HG03159 (cell line): Measurements from ENCODE around the gene OPRPN.

Source experiments
- ATAC-seq: cut with Tn5 transposase; IDR thresholded peaks from one replicate; pipeline ENCODE4 v1.9.1; 2021; ENCODE audit warnings: mild to moderate bottlenecking, moderate library complexity; ENCODE audit not compliant: unreplicated experiment

Gene OPRPN, protein sequence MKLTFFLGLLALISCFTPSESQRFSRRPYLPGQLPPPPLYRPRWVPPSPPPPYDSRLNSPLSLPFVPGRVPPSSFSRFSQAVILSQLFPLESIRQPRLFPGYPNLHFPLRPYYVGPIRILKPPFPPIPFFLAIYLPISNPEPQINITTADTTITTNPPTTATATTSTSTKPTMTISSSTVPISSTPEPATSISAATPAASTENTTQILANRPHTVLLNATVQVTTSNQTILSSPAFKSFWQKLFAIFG

GRCh38 chr4:70397580-70397979, at the start of gene OPRPN:
OPRPN (plus strand) TSS chr4:70397940; CDS start chr4:70399286, 1,346 bp downstream.
- no peak for ATAC-seq

GRCh38 chr4:70356185-70356584, 41.6 kb upstream of the OPRPN start:
- ATAC-seq: no peak

- ATAC-seq: no peak
Measured at GRCh38 chr4:70359115-70359661, 38.6 kb upstream of the OPRPN start.

GRCh38 chr4:70360460-70360859, 37.3 kb upstream of the OPRPN start, which contains the start of gene SMR3A:
SMR3A (plus strand) TSS chr4:70360760; CDS start chr4:70362116, 1,356 bp downstream.
- no peak for ATAC-seq

DNA sequence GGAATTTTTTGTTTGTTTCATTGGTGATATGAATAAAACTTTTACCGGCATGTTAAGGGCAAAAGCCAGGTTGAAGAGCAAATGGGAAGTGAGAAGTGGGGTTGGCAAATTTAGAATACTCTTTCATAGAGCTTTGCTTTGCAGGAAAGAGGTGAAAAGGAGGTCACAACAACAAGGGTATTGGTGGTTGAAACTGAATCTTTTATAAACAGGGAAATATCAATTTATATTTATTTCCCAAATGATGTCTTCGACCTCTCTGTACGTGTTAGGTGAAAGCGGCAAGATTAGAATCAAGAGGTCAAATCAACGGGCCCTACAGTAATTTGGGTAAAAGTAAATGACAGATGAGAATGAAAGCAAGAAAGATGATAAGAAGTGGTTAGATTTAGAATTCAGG, 33.7 kb upstream of the OPRPN start:
- peak; percentile 62 for ATAC-seq

DNA sequence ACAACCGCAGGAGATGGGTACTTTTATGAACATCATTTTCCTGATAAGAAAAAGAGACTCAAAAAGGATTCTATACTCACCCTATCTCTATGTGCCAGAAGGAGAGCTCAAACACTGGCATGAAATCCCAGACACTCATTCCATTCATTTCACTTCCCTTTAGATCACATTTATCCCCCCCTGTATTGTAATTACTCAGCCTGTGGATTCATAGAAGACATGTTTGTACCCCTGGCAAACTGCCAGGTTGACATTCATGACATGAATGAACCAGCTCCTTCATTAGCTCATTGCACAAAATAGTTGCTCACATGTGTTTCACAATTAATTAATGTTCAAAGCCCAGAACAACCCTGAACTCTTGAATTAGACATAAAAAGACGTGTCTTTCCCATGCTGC, 32.3 kb upstream of the OPRPN start:
- peak; percentile 35 for ATAC-seq

- ATAC-seq: no peak
Measured at GRCh38 chr4:70367813-70368212, 29.9 kb upstream of the OPRPN start.

GRCh38 chr4:70371987-70372386, 25.8 kb upstream of the OPRPN start:
- no peak for ATAC-seq

GRCh38 chr4:70372760-70373159, 25.0 kb upstream of the OPRPN start:
- no peak for ATAC-seq

- ATAC-seq: no peak
Measured at GRCh38 chr4:70380578-70380977, 17.2 kb upstream of the OPRPN start.

DNA sequence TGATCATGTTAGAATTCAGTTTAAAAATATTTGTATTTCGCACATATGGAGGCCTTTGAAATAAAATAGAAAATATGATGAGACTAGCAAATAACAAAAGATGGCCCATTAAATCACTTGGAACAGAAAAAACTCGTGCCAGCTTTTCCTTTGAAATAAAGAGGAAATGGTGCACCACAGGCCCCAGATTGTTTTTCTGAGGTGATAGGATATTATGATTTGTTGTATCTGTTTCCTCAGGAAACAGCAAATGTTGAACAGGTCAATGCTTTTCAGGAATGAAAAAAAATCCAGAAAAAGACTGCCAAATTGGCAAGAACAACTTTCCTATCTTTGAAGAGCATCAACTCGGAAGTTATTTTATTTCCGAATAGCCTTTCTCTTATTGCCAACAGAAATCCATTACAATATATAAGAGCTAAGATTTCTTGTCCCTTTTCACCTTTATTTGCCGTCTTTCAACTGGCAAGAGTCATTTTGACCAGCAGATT, 15.0 kb upstream of the OPRPN start, which contains the start of gene SMR3B:
Gene SMR3B, plus strand, starts transcription at position 441 of the 491 bp plus-strand sequence. CDS start 1,380 bp downstream, outside the sequence.
- ATAC-seq: no peak

- peak; percentile 68 for ATAC-seq
Measured at GRCh38 chr4:70392057-70392776, 5.5 kb upstream of the OPRPN start.

- peak; percentile 66 for ATAC-seq
Measured at GRCh38 chr4:70399319-70399718, 1.6 kb downstream of the OPRPN start.

DNA sequence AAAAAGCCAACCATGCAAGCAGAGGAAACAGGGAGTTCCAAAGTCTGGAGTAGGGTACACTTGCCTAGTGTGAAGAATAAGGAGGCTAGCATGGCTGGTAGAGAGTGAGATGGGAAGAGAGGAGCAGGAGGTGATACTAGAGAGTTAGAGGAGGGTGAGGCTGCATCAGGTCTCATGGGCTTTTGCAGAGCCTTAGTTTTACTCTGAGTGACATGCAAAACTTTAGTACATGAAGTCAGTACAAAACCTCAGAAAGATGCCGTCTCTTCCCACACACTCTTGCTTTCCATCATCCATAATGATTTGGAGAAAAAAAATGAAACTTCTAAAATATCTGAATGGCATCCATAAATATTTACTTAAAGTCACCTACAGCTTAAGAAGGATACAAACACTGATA, 5.0 kb downstream of the OPRPN start:
- no peak for ATAC-seq

DNA sequence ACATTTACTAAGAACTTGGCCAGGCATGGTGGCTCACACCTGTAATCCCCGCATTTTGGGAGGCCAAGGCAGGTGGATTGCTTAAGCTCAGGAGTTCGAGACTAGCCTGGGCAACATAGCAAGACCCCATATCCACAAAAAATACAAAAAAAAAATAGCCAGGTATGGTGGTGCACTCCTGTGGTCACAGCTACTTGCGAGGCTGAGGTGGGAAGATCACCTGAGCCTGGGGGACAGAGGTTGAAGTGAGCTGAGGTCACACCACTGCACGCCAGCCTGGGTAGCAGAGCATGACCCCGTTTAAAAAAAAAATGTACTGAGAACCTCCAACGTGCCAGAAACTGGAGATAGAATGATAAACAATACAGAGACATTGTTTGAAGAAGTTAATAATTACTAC, 8.0 kb downstream of the OPRPN start:
- peak; percentile 68 for ATAC-seq

GRCh38 chr4:70425306-70425705, 27.6 kb downstream of the OPRPN start:
- ATAC-seq: no peak

- no peak for ATAC-seq
Measured at GRCh38 chr4:70426789-70427188, 29.0 kb downstream of the OPRPN start.

DNA sequence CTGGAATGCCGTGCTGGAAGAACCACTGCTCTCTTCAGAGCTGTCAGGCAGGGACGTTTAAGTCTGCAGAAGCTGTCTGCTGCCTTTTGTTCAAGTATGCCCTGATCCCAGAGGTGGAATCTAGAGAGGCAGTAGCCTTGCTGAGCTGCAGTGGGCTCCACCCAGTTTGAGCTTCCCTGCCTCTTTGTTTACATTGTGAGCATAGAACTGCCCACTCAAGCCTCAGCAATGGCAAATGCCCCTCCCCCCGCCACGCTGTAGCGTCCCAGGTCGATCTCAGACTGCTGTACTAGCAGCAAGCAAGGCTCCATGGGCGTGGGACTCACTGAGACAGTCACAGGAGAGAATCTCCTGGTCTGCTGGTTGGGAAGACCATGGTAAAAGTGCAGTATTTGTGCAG, 39.5 kb downstream of the OPRPN start:
- ATAC-seq: no peak

- ATAC-seq: no peak
Measured at GRCh38 chr4:70442474-70442873, 44.7 kb downstream of the OPRPN start.

GRCh38 chr4:70443329-70443728, 45.6 kb downstream of the OPRPN start:
- no peak for ATAC-seq

GRCh38 chr4:70449220-70449619, 51.5 kb downstream of the OPRPN start:
- ATAC-seq: no peak

GRCh38 chr4:70452946-70453345, 55.2 kb downstream of the OPRPN start:
- ATAC-seq: no peak
